ENCODE data around the gene PAPPA2. TPM values are rescaled to one million over a fixed set of nuclear protein-coding genes. Genes with fewer than 3 reads are reported as not detected.
A peak's percentile ranks its signal among the peaks of the same experiment; 100 is the strongest.

Gene PAPPA2
- total and polyA plus RNA-seq, 12 donors = 0.06 to 1.3 (median 0.29) TPM

DNA sequence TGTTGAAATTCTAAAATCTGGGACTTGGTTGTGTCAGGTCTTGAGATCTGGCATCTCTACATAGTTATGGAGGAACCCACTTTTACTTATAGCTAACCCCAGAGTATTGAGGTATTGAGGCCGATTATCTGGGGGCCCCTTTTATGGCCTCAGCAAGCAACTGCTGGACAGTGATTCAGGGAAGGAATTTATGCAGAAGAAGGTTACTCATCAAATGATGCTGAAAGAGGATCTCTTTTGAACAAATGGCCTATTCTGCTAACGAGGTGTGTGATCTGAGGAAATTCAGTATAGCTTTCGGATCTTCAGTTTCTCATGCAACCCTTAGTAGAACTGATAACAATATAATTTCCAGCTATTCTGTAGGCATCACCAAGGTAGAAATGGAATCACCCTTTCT, 239.9 kb downstream of the PAPPA2 start:
- no peak for ATAC-seq
- Histone ChIP-seq H3K9me3 (no peaks in the 10 kb centered on the region), H3K27ac (no peak overlapping the region), H3K4me1 (no peaks in the 10 kb centered on the region), H3K36me3 (no peaks in the 10 kb centered on the region), H3K27me3 (no peaks in the 10 kb centered on the region), H3K4me3 (no peak overlapping the region)
- 69 to 72% methylated on average over 3 of the region's 3 CpGs for WGBS, 2 donors
- DNase-seq = no peak
- intact Hi-C loops (cut with DNase I) = no loop called here
- no peak for TF ChIP-seq CTCF (IDR thresholded peaks at IDR 0.05)

GRCh38 chr1:176705585-176705984, 242.6 kb downstream of the PAPPA2 start:
- Histone ChIP-seq H3K4me3 (no peak overlapping the region), H3K9me3 (no peaks in the 10 kb centered on the region), H3K36me3 (no peaks in the 10 kb centered on the region), H3K27ac (no peak overlapping the region), H3K27me3 (no peaks in the 10 kb centered on the region), H3K4me1 (no peaks in the 10 kb centered on the region)
- DNase-seq (no peak), ATAC-seq (no peak)
- TF ChIP-seq CTCF (IDR thresholded peaks at IDR 0.05) = no peak
- WGBS, 2 donors = 67 to 87% methylated on average over 1 of the region's 1 CpG
- intact Hi-C loops (cut with DNase I) = no loop called here

GRCh38 chr1:176717066-176717750, 254.2 kb downstream of the PAPPA2 start:
- intact Hi-C loops (cut with DNase I) = no loop called here
- no peaks in the 10 kb centered on the region for H3K36me3 ChIP-seq
- no peak overlapping the region for H3K4me3 ChIP-seq
- WGBS, 2 donors = 53 to 55% methylated on average over 2 of the region's 2 CpGs
- H3K27ac ChIP-seq = peak overlapping the region in 1 of 10 donors; percentile 12
- no peak for DNase-seq
- peaks cover 0 to 5% (median 0%) of the 10 kb centered on the region in 11 donors for H3K9me3 ChIP-seq
- H3K4me1 ChIP-seq = peaks cover 0 to 8% (median 0%) of the 10 kb centered on the region in 9 donors
- peak in 1 of 9 donors; percentile 13 for TF ChIP-seq CTCF (IDR thresholded peaks at IDR 0.05)
- no peaks in the 10 kb centered on the region for H3K27me3 ChIP-seq
- peak in 4 of 8 donors; percentile 42 to 69 (median 54) for ATAC-seq

- Histone ChIP-seq H3K36me3 (no peaks in the 10 kb centered on the region), H3K4me3 (no peak overlapping the region), H3K27me3 (no peaks in the 10 kb centered on the region), H3K9me3 (peaks cover 0 to 5% (median 0%) of the 10 kb centered on the region in 11 donors), H3K4me1 (peaks cover 0 to 8% (median 0%) of the 10 kb centered on the region in 9 donors), H3K27ac (no peak overlapping the region)
- no peak for TF ChIP-seq CTCF (IDR thresholded peaks at IDR 0.05)
- intact Hi-C loops (cut with DNase I) = no loop called here
- ATAC-seq (no peak), DNase-seq (no peak)
- WGBS, 2 donors = 20 to 27% methylated on average over 4 of the region's 4 CpGs
Measured at GRCh38 chr1:176719447-176719846, 256.5 kb downstream of the PAPPA2 start.
